PC-9 (cell line): ENCODE data around the gene ADAP1.

Experiments used
- CTCF ChIP-seq: fragments of 200-600 bp; sonication (generic); conservative IDR thresholded peaks from 2 replicates; pipeline ENCODE4 v1.6.1; 2017; ENCODE audit warnings: mixed run types, antibody characterized with exemption, mild to moderate bottlenecking, moderate library complexity
- EZH2 ChIP-seq: fragments of 200-600 bp; sonication (generic); IDR thresholded peaks from 2 replicates; pipeline ENCODE4 v1.8.0; 2017; ENCODE audit warnings: antibody characterized with exemption, low read depth

- TF ChIP-seq CTCF (no peak), EZH2 (no peak)
These were observed 34.0 kb downstream of the ADAP1 start for GRCh38 chr7:920351-921070.
